ENCODE measurements around the gene IFT74. TPM values are rescaled to one million over a fixed set of nuclear protein-coding genes. Genes with fewer than 3 reads are reported as not detected.

Gene IFT74
- total RNA-seq, 4 donors from 2014 or later: 4.9 to 15.2 (median 13.0) TPM

DNA sequence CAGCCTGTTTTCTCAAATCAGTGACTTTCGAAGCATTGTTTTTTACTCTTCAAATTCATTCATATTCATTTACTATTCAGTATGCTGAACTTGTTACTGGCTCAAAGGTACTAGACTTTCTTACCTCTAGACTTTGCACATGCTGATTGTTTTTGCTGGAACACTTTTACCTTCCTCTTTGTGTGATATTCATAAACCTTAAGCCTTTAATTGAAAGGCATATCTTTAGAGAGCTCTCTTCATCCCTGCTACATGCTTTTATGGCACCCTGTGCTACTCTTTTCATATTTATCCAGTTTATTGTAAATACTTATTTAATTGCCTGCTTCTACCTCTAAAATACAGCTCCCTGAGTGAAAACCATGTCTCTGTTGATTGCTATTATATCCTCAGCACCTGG, 97.9 kb downstream of the IFT74 start:
- no peaks in the 10 kb centered on the region for H3K9me3 ChIP-seq
- intact Hi-C loops (cut with DNase I; ENCODE audit: low total_unique reads): no loop called here
- DNase-seq (no peak), ATAC-seq (no peak)
- H3K4me3 ChIP-seq: no peak overlapping the region
- no peak for TF ChIP-seq POLR2A (IDR thresholded peaks at IDR 0.05)
- TF ChIP-seq, protein P1, sequence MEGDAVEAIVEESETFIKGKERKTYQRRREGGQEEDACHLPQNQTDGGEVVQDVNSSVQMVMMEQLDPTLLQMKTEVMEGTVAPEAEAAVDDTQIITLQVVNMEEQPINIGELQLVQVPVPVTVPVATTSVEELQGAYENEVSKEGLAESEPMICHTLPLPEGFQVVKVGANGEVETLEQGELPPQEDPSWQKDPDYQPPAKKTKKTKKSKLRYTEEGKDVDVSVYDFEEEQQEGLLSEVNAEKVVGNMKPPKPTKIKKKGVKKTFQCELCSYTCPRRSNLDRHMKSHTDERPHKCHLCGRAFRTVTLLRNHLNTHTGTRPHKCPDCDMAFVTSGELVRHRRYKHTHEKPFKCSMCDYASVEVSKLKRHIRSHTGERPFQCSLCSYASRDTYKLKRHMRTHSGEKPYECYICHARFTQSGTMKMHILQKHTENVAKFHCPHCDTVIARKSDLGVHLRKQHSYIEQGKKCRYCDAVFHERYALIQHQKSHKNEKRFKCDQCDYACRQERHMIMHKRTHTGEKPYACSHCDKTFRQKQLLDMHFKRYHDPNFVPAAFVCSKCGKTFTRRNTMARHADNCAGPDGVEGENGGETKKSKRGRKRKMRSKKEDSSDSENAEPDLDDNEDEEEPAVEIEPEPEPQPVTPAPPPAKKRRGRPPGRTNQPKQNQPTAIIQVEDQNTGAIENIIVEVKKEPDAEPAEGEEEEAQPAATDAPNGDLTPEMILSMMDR (IDR thresholded peaks at IDR 0.05 in 4 of 5, conservative IDR thresholded peaks at IDR 0.05 in 1 of 5): no peak
- in situ Hi-C loops (cut with MboI; ENCODE audit: low sequenced_read_pairs in 4 of 4): no loop called here
- H3K4me1 ChIP-seq: no peaks in the 10 kb centered on the region
- H3K27ac ChIP-seq: no peak overlapping the region
- H3K36me3 ChIP-seq: peaks cover 0 to 10% of the 10 kb centered on the region in 2 donors
- H3K27me3 ChIP-seq: no peaks in the 10 kb centered on the region

DNA sequence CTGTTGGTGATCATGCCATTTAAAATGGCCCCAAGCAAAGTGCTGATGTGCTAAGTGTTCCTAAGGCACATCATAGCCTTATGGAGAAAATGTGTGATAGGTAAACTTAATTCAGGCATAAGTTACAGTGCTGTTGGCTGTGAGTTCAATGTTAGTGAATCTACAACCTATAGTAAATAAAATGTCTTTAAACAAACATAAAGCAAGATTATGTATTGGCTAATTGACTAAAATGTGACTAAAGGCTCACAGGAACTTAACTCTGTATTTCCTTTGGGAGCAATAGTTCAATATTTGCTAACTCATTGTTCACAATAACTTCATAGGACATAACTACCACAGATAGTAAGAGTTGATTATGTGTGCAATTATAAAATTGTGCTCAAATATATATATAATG, 98.6 kb downstream of the IFT74 start:
- peaks cover 0 to 10% of the 10 kb centered on the region in 2 donors for H3K36me3 ChIP-seq
- no peak overlapping the region for H3K27ac ChIP-seq
- in situ Hi-C loops (cut with MboI; ENCODE audit: low sequenced_read_pairs in 4 of 4): no loop called here
- ATAC-seq (no peak), DNase-seq (no peak)
- intact Hi-C loops (cut with DNase I; ENCODE audit: low total_unique reads): no loop called here
- H3K4me1 ChIP-seq: no peaks in the 10 kb centered on the region
- no peak overlapping the region for H3K4me3 ChIP-seq
- no peak for TF ChIP-seq POLR2A (IDR thresholded peaks at IDR 0.05)
- TF ChIP-seq, protein P1 (IDR thresholded peaks at IDR 0.05 in 4 of 5, conservative IDR thresholded peaks at IDR 0.05 in 1 of 5): no peak
- no peaks in the 10 kb centered on the region for H3K9me3 ChIP-seq
- no peaks in the 10 kb centered on the region for H3K27me3 ChIP-seq

DNA sequence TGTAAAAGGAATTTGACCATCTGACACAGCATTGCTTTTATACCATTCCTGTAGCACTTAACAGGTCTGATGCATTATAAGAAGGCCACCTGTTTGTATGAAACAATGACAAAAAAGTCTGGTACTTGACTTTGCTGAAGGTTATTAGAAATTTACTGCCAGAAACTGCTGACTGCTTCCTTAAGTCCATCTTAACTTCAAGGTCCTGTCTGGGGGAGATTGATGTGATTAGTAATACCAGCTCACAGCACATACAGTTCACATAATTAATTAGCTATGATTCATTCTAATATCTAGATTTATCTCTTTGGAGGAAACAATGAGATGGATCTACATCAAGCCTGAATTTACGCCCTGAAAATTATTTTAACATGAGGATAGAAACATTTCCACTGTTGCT, 103.2 kb downstream of the IFT74 start:
- TF ChIP-seq, protein P1 (IDR thresholded peaks at IDR 0.05 in 4 of 5, conservative IDR thresholded peaks at IDR 0.05 in 1 of 5): no peak
- no peak for TF ChIP-seq POLR2A (IDR thresholded peaks at IDR 0.05)
- H3K4me1 ChIP-seq: no peaks in the 10 kb centered on the region
- intact Hi-C loops (cut with DNase I; ENCODE audit: low total_unique reads): no loop called here
- DNase-seq (no peak), ATAC-seq (no peak)
- H3K27me3 ChIP-seq: no peaks in the 10 kb centered on the region
- peaks cover 0 to 10% of the 10 kb centered on the region in 2 donors for H3K36me3 ChIP-seq
- in situ Hi-C loops (cut with MboI; ENCODE audit: low sequenced_read_pairs in 4 of 4): no loop called here
- no peak overlapping the region for H3K4me3 ChIP-seq
- no peaks in the 10 kb centered on the region for H3K9me3 ChIP-seq
- no peak overlapping the region for H3K27ac ChIP-seq

DNA sequence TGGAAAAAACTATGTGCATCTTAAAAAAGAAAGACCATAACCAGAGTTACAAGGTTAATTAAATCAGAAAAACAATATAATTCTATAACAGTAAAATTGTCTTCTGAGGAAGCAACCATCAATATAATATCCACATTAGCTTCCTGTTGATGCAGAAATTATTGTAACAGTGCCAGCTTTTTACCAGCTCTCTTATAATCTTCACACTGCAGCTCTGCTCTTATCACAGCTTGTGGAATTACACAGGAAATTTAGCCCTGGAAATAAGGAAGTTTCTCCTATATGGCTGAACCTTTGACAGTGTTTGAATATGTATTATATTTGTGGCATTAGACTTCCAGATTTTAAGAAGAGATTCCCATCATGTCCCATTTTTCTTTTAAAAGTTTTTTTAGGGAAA, 103.7 kb downstream of the IFT74 start:
- Histone ChIP-seq H3K27ac (no peak overlapping the region), H3K4me3 (no peak overlapping the region), H3K4me1 (no peaks in the 10 kb centered on the region), H3K27me3 (no peaks in the 10 kb centered on the region), H3K36me3 (peaks cover 0 to 10% of the 10 kb centered on the region in 2 donors), H3K9me3 (no peaks in the 10 kb centered on the region)
- DNase-seq (no peak), ATAC-seq (no peak)
- intact Hi-C loops (cut with DNase I; ENCODE audit: low total_unique reads) (no loop called here), in situ Hi-C loops (cut with MboI; ENCODE audit: low sequenced_read_pairs in 4 of 4) (no loop called here)
- no peak for TF ChIP-seq POLR2A (IDR thresholded peaks at IDR 0.05)
- TF ChIP-seq, protein P1 (IDR thresholded peaks at IDR 0.05 in 4 of 5, conservative IDR thresholded peaks at IDR 0.05 in 1 of 5): no peak

DNA sequence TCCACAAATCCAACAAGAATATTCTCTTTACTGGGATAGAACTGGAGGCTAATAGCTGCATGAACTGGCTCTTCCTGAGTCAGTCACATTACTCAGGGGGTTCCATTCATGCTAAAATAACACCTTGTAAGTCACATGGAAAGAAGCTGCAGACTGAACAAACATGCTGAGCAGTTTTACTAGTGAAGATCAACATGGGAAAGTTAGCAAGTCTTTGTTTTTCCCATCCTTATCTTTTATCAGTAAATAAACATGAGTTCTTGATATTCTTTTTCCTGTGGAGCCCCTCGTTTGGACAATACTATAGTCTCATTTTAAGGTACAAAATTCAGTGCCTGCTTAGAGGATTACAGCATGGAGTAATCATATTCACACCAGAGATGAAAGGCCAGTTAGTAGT, 109.1 kb downstream of the IFT74 start:
- Histone ChIP-seq H3K27ac (no peak overlapping the region), H3K4me1 (no peaks in the 10 kb centered on the region), H3K27me3 (no peaks in the 10 kb centered on the region), H3K4me3 (no peak overlapping the region), H3K9me3 (no peaks in the 10 kb centered on the region), H3K36me3 (no peaks in the 10 kb centered on the region)
- ATAC-seq: no peak
- intact Hi-C loops (cut with DNase I; ENCODE audit: low total_unique reads) (no loop called here), in situ Hi-C loops (cut with MboI; ENCODE audit: low sequenced_read_pairs in 4 of 4) (no loop called here)
- DNase-seq: no peak
- TF ChIP-seq, protein P1 (IDR thresholded peaks at IDR 0.05 in 4 of 5, conservative IDR thresholded peaks at IDR 0.05 in 1 of 5): no peak
- no peak for TF ChIP-seq POLR2A (IDR thresholded peaks at IDR 0.05)
